GM19452 (cell line): Measurements from ENCODE around the gene OLR1.
A peak's percentile ranks its signal among the peaks of the same experiment; 100 is the strongest.
"Not testable (repeated sequence)": the region's sequence is repeated elsewhere in the genome, so short reads cannot be mapped to it uniquely, and the experiment has no call there.

Source experiments
- ATAC-seq: cut with Tn5 transposase; IDR thresholded peaks from one replicate; pipeline ENCODE4 v1.9.1; 2021; ENCODE audit not compliant: unreplicated experiment

Gene OLR1

GRCh38 chr12:10171973-10172728, at the start of gene OLR1:
TSS of gene OLR1 (minus strand) at chr12:10172132. CDS start at chr12:10172077, 55 bp downstream.
- ATAC-seq, result no peak

GRCh38 chr12:10220398-10221077, 48.6 kb upstream of the OLR1 start:
- no peak for ATAC-seq

- no peak for ATAC-seq
Observed at GRCh38 chr12:10218021-10218420, 46.1 kb upstream of the OLR1 start.

GRCh38 chr12:10215946-10216345, 44.0 kb upstream of the OLR1 start:
- not testable (repeated sequence) for ATAC-seq

GRCh38 chr12:10215436-10215835, 43.5 kb upstream of the OLR1 start:
- ATAC-seq, result no peak

GRCh38 chr12:10214895-10215267, 42.9 kb upstream of the OLR1 start:
- ATAC-seq, result no peak

- ATAC-seq, result no peak
Observed at GRCh38 chr12:10214136-10214894, 42.4 kb upstream of the OLR1 start.

GRCh38 chr12:10213168-10214135, 41.5 kb upstream of the OLR1 start:
- ATAC-seq, result peak; percentile 42

- ATAC-seq, result peak; percentile 68
Observed at GRCh38 chr12:10212739-10213131, 40.8 kb upstream of the OLR1 start, which contains the start of gene GABARAPL1. TSS of gene GABARAPL1 (plus strand) at chr12:10212877. CDS start at chr12:10213130, 253 bp downstream.

- ATAC-seq, result peak; percentile 67
Observed at GRCh38 chr12:10211940-10212738, 40.2 kb upstream of the OLR1 start.

- ATAC-seq, result no peak
Observed at GRCh38 chr12:10211101-10211939, 39.4 kb upstream of the OLR1 start.

- no peak for ATAC-seq
Observed at GRCh38 chr12:10210225-10210624, 38.3 kb upstream of the OLR1 start.

GRCh38 chr12:10207136-10207535, 35.2 kb upstream of the OLR1 start:
- no peak for ATAC-seq

GRCh38 chr12:10205220-10205807, 33.4 kb upstream of the OLR1 start:
- no peak for ATAC-seq

GRCh38 chr12:10204495-10204894, 32.6 kb upstream of the OLR1 start:
- ATAC-seq, result not testable (repeated sequence)

- no peak for ATAC-seq
Observed at GRCh38 chr12:10197879-10198278, 25.9 kb upstream of the OLR1 start.

- peak; percentile 96 for ATAC-seq
Observed at GRCh38 chr12:10196210-10196609, 24.3 kb upstream of the OLR1 start.

GRCh38 chr12:10194160-10194670, 22.3 kb upstream of the OLR1 start:
- ATAC-seq, result no peak
